Choroid plexus epithelial cell (primary cell): ENCODE measurements around the gene KCNMA1.
A peak's percentile ranks its signal among the peaks of the same experiment; 100 is the strongest.

Experiments used
- DNase-seq: peaks from one replicate; pipeline ENCODE4 v3.0.0-alpha.2; 2010; ENCODE audit warnings: low read depth
- H3K4me3 ChIP-seq: 2 replicates; pipeline ENCODE4 v1.5.1; 2011; ENCODE audit warnings: low read depth, mild to moderate bottlenecking, control low read depth, low read length, moderate library complexity
- TF ChIP-seq, protein P1 (sequence below): conservative IDR thresholded peaks from 2 replicates; pipeline ENCODE4 v1.5.1; 2011; ENCODE audit warnings: low read depth, mild to moderate bottlenecking, control low read depth, inconsistent platforms, low read length, moderate library complexity

KCNMA1 gene

DNA sequence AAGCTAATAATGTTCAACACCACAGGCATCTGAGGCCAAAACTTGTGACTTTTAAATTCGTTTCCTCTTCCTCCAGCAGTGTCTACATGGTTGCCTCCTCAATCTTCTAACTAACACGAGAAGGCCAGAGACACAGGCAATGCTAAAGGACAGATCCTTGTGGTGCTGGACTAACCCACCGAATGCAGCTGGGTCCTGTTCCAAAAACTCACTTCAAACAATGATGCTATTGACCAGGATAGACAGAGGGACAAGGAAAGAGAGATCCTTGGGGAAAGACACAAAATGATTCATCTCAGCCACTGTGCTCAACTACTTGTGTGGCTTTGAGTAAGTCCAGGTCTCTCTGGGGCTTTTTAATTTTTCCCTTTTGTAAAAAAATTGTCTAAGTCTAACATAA, 107.6 kb downstream of the KCNMA1 start:
- DNase-seq, result no peak
- H3K4me3 ChIP-seq, result no peak overlapping the region
- TF ChIP-seq, protein P1, sequence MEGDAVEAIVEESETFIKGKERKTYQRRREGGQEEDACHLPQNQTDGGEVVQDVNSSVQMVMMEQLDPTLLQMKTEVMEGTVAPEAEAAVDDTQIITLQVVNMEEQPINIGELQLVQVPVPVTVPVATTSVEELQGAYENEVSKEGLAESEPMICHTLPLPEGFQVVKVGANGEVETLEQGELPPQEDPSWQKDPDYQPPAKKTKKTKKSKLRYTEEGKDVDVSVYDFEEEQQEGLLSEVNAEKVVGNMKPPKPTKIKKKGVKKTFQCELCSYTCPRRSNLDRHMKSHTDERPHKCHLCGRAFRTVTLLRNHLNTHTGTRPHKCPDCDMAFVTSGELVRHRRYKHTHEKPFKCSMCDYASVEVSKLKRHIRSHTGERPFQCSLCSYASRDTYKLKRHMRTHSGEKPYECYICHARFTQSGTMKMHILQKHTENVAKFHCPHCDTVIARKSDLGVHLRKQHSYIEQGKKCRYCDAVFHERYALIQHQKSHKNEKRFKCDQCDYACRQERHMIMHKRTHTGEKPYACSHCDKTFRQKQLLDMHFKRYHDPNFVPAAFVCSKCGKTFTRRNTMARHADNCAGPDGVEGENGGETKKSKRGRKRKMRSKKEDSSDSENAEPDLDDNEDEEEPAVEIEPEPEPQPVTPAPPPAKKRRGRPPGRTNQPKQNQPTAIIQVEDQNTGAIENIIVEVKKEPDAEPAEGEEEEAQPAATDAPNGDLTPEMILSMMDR, result no peak

DNA sequence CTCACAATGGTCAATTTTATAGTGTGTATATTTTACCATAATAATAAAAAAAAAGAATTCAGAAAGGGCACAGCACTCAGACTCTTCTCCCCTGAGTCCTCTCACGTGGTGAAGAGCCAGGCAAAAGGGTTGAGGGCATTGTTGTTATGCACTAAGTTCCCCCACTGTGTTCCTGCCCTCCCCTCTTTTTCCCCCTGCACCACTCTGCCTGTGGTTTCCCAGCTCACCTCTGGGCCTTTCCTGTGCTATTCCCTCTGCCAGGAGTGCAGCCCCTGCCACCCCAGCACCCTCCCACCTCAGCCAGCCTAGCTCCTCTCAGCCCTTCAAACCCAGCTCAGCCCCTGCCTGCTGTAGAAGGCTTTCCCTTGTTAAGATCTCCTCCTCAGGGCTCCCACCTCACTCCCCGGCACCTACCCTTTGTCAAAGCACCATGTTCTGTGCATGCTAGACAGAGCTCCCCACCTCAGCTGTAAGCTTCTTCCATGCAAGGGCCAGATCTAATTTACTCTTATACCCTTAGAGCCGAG, 108.5 kb downstream of the KCNMA1 start:
- no peak for DNase-seq
- H3K4me3 ChIP-seq, result no peak overlapping the region
- TF ChIP-seq, protein P1, result no peak

DNA sequence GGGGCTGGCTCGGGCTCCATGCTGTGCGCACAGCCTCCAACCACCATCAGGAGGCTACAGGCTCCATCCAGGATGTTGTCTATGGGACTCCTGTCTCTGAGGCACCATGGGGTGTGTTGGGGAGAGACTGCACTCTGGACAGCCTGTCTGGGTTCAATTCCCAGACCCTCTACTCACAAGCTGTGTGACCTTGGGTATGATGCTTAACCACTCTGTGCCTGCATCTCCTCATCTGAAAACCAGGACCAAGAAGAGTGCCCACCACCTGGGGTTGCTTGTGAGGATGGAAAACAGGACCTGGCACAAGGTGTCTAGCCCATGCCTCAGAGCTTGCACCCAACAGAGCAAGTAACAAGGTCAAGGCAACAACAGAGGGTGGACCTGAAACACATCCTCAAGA, 109.8 kb downstream of the KCNMA1 start:
- no peak overlapping the region for H3K4me3 ChIP-seq
- TF ChIP-seq, protein P1, result no peak
- no peak for DNase-seq

DNA sequence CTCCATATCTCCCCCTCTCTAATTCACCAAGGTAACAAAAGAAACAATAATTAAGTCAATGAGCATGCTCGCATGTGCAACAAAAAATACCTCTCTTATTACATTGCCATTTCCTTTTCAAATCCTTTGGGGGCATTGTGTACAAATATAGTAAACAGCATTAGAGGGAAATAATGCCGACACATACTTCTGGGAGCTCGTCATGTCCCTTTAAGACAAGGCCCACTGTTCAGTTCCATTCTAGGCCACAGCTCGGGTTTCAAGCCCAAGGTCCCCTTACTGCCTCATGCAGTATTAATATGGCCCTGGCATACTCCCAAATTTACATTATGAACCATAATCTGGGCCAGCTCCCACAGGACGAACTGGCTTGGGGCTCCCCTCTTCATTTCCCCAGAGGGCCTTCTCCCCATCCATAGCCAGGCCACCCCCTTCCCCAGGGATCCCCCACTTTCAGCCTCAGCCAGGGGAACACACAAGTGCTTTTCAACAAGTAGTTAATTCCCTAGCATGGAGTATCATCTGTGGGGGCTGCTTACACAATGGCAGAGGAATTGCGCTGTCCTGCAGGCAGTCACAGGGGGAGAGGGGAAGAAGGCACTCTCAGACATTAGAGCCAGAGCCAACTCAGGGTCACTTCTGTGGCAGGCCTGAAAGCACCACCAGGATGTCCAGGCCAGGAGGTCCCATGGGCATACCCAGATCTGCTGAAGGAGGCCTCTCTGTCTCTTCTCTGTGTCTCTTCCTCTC, 110.6 kb downstream of the KCNMA1 start:
- TF ChIP-seq, protein P1, result no peak
- DNase-seq, result no peak

DNA sequence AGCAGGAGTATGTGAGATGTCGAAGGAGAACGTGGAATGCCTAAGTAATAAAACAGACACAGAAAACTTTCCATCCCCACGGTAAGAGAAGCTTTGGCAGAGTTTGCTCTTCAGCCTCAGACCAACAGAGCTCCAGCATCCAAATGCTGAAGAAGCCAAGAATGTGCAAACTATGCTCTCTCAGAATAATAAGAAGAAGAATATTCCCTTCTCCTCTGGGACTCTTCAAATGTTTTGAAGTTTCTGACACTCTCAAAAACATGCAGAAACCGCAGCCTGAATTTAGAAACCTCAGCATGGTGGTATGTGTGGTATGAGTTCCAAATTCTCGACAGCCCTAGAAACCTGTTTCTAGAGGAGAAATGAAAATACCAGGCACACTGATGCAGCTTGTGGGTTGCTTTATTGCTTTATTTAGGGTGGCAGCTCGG, 113.3 kb downstream of the KCNMA1 start:
- TF ChIP-seq, protein P1, result no peak
- H3K4me3 ChIP-seq, result no peak overlapping the region
- peak; percentile 90 for DNase-seq

More for the DNA sequence above, 110.6 kb downstream of the KCNMA1 start:
- H3K4me3 ChIP-seq, result no peak overlapping the region

DNA sequence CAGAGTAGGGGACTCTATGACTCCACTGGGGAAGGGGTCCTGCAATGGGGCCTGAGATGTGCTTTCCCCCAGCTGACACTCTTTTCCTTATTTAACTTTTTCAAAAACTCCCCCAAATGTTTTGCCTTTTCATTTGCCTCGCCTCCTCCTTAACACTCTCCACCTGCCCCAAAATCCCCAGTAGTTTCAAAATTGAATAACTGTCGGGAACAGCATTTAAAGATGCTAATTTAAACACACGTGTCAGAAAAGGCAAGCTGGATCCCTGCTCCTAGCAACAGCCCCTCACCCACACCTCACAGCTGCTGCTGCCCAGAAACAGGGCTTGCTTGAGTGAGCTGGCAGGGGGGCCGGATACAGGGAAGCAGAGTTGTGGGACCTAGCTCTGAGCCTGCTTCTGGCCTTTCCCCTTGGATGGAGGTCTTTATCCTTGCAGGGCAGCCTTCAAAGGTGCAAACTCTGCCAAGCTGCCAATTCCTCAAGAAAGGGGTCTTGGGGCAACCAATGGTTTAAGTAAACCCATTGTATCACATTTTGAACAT, 115.3 kb downstream of the KCNMA1 start:
- no peak overlapping the region for H3K4me3 ChIP-seq
- TF ChIP-seq, protein P1, result no peak
- no peak for DNase-seq
